B cell (primary cell): ENCODE results near the gene TMOD4. TPM values are rescaled to one million over a fixed set of nuclear protein-coding genes. Genes with fewer than 3 reads are reported as not detected.

Source experiments
- ATAC-seq: fragments of 200-7000 bp; cut with Tn5 transposase; one replicate; pipeline ENCODE4 v1.10.0; 2021; ENCODE audit warnings: low read depth, mild to moderate bottlenecking, moderate number of reproducible peaks, moderate library complexity
- CTCF ChIA-PET: fragments of 350-600 bp; sonication (Branson Sonifier 250); formaldehyde crosslinking; loops from one replicate; lab custom pipeline; 2021; ENCODE audit warnings: antibody characterized with exemption, inconsistent platforms; lab: Charles Lee
- POLR2A ChIA-PET: fragments of 350-600 bp; sonication (Branson Sonifier 250); formaldehyde crosslinking; loops from one replicate; lab custom pipeline; 2021; ENCODE audit warnings: antibody characterized with exemption; lab: Charles Lee
- DNase-seq: peaks from one replicate; pipeline ENCODE4 v3.0.0; 2013
- H2AFZ ChIP-seq: 2 replicates; pipeline ENCODE4 v1.6.1; 2012; ENCODE audit warnings: mild to moderate bottlenecking, low read depth, low read length; ENCODE audit not compliant: insufficient read depth, poor library complexity, severe bottlenecking
- H3K27ac ChIP-seq, 2 donors: 1 replicate in 1 of 2; 2 replicates in 1 of 2; pipeline ENCODE4 v1.5.1; 2012 to 2013; ENCODE audit warnings: low read length in 2 of 2, mild to moderate bottlenecking in 2 of 2, moderate library complexity in 1 of 2
- H3K27me3 ChIP-seq, 4 experiments: fragments of 200-600 bp in 1 of 4; sonication (generic) in 1 of 4; replicated peaks in 1 of 4; 1 replicate in 2 of 4; 2 replicates in 2 of 4; pipeline versions ENCODE4 v1.6.1 to v1.7.0; 2013 to 2016; ENCODE audit warnings: low read length in 3 of 4, mild to moderate bottlenecking in 2 of 4, mixed read lengths in 1 of 4, moderate library complexity in 1 of 4; ENCODE audit not compliant: insufficient read depth in 4 of 4, control insufficient read depth in 3 of 4; ENCODE audit errors: control extremely low read depth in 1 of 4
- H3K36me3 ChIP-seq, 2 experiments: replicated peaks in 1 of 2; 1 replicate in 1 of 2; 2 replicates in 1 of 2; pipeline versions ENCODE4 v1.6.1 to v1.7.1; 2013; ENCODE audit warnings: low read length in 1 of 2; ENCODE audit not compliant: insufficient read depth in 2 of 2, control insufficient read depth in 1 of 2; ENCODE audit errors: control extremely low read depth in 1 of 2, extremely low read depth in 1 of 2
- H3K4me1 ChIP-seq, 2 donors: fragments of 200-600 bp in 1 of 2; sonication (generic) in 1 of 2; 1 replicate in 1 of 2; 2 replicates in 1 of 2; pipeline versions ENCODE4 v1.5.1 to v1.6.1; 2013 to 2017; ENCODE audit warnings: low read length in 2 of 2; ENCODE audit not compliant: control insufficient read depth in 2 of 2, insufficient read depth in 2 of 2
- H3K4me2 ChIP-seq: replicated peaks from 2 replicates; pipeline ENCODE3; 2012; ENCODE audit warnings: mild to moderate bottlenecking, low read depth, low read length; ENCODE audit not compliant: poor library complexity, severe bottlenecking
- H3K4me3 ChIP-seq, 5 experiments: fragments of 200-600 bp in 1 of 5; sonication (generic) in 1 of 5; 1 replicate in 3 of 5; 2 replicates in 2 of 5; pipeline versions ENCODE4 v1.5.1 to v1.7.0; 2011 to 2016; ENCODE audit warnings: low read length in 4 of 5, mild to moderate bottlenecking in 4 of 5, low read depth in 2 of 5, control low read depth in 1 of 5, moderate library complexity in 1 of 5; ENCODE audit not compliant: insufficient read depth in 1 of 5; ENCODE audit errors: control extremely low read depth in 1 of 5, extremely low read depth in 1 of 5
- H3K79me2 ChIP-seq: fragments of 200-600 bp; sonication (generic); one replicate; pipeline ENCODE4 v1.6.0; 2016; ENCODE audit warnings: low read length; ENCODE audit not compliant: control insufficient read depth, insufficient read depth
- H3K9ac ChIP-seq: fragments of 200-600 bp; sonication (generic); 2 replicates; pipeline ENCODE4 v1.6.1; 2017; ENCODE audit warnings: mild to moderate bottlenecking, low read length, moderate library complexity
- H3K9me3 ChIP-seq, 3 donors: one replicate each; pipeline versions ENCODE4 v1.6.1 to v1.7.1; 2013; ENCODE audit warnings: low read length in 2 of 3; ENCODE audit not compliant: control insufficient read depth in 2 of 3, insufficient read depth in 1 of 3; ENCODE audit errors: control extremely low read depth in 1 of 3
- H4K20me1 ChIP-seq: 2 replicates; pipeline ENCODE4 v1.6.0; 2012; ENCODE audit warnings: mild to moderate bottlenecking, low read length; ENCODE audit not compliant: insufficient read depth, control insufficient read depth, poor library complexity, severe bottlenecking
- H3K27ac Mint-ChIP-seq: one replicate; pipeline ENCODE4 v1.8.0; 2021; ENCODE audit warnings: mixed read lengths
- H3K27me3 Mint-ChIP-seq: one replicate; pipeline ENCODE4 v1.8.0; 2021; ENCODE audit warnings: mixed read lengths
- H3K4me1 Mint-ChIP-seq: one replicate; pipeline ENCODE4 v1.8.0; 2021; ENCODE audit warnings: mixed read lengths
- H3K4me3 Mint-ChIP-seq: one replicate; pipeline ENCODE4 v1.8.0; 2021; ENCODE audit warnings: mixed read lengths
- H3K9me3 Mint-ChIP-seq: one replicate; pipeline ENCODE4 v1.8.0; 2022; ENCODE audit warnings: mixed read lengths; ENCODE audit not compliant: insufficient read depth
- CTCF ChIP-seq: fragments of 200-600 bp; IDR thresholded peaks from one replicate; pipeline ENCODE4 v1.8.0; 2022; ENCODE audit warnings: antibody characterized with exemption, mild to moderate bottlenecking
- EZH2 ChIP-seq: IDR thresholded peaks from 2 replicates; pipeline ENCODE4 v1.6.1; 2012; ENCODE audit warnings: borderline replicate concordance, low read depth, mild to moderate bottlenecking, moderate library complexity, low read length; ENCODE audit not compliant: insufficient read depth, poor library complexity, severe bottlenecking
- WGBS: methylation state at CpG from one replicate; pipeline ENCODE4 v1.1.5; 2013; ENCODE audit warnings: missing lambda C conversion rate; ENCODE audit not compliant: insufficient coverage; 5-methylcytosine and 5-hydroxymethylcytosine counted together
- intact Hi-C: fragments of 100-400 bp; cut with micrococcal nuclease; formaldehyde crosslinking; loops from one replicate; pipeline ENCODE4 v1.10.0; 2022
- polyA plus RNA-seq: library from polyadenylated mRNA; depleted of rRNA; stranded (reverse); fragments of >200 nt; gene quantifications from 2 replicates; pipeline ENCODE4 v1.2.3, GENCODE V29; 2012
- total RNA-seq, 2 donors: library from RNA; stranded (reverse); fragments of 120-200 nt in 1 of 2; gene quantifications; 1 replicate in 1 of 2; 2 replicates in 1 of 2; pipeline versions ENCODE4 v1.2.3 to v1.2.4, GENCODE V29; 2013 to 2022

Gene TMOD4
- total and polyA plus RNA-seq, 2 donors (not counting 1 experiment from before 2014, with no cell fraction given), result 1.7 to 3.5 TPM

- Mint-ChIP-seq H3K9me3 (no peaks in the 10 kb centered on the region), H3K4me3 (no peak overlapping the region), H3K27me3 (no peaks in the 10 kb centered on the region), H3K27ac (no peak overlapping the region), H3K4me1 (peaks cover 26% of the 10 kb centered on the region)
- Histone ChIP-seq H3K27me3 (no peaks in the 10 kb centered on the region), H3K4me1 (peaks cover 13 to 22% of the 10 kb centered on the region in 2 donors), H3K4me2 (no peak overlapping the region), H2AFZ (no peak overlapping the region), H3K36me3 (peaks cover 9 to 29% of the 10 kb centered on the region in 2 experiments), H3K9me3 (no peaks in the 10 kb centered on the region), H3K79me2 (peaks cover 32% of the 10 kb centered on the region), H3K9ac (no peak overlapping the region), H3K4me3 (no peak overlapping the region), H3K27ac (no peak overlapping the region), H4K20me1 (no peaks in the 10 kb centered on the region)
- intact Hi-C loops, result no loop called here
- POLR2A ChIA-PET, result interaction anchor here (0.7 kb wide), 1 partner anchor 122 kb away, joined by 4 read pairs; no protein-coding TSS in a partner anchor
- WGBS, result no CpG with 5 or more reads among the region's 1 CpG
- TF ChIP-seq CTCF (no peak), EZH2 (no peak)
- CTCF ChIA-PET, result interaction anchor here (1.0 kb wide), 1 partner anchor 12 kb away, joined by 4 read pairs; no protein-coding TSS in a partner anchor
- DNase-seq (no peak), ATAC-seq (no peak)
These were observed 11.4 kb upstream of the TMOD4 start for GRCh38 chr1:151187205-151187604.

- TF ChIP-seq CTCF (no peak), EZH2 (no peak)
- H3K27me3 Mint-ChIP-seq, result no peaks in the 10 kb centered on the region
- Histone ChIP-seq H3K27ac (no peak overlapping the region), H3K4me2 (no peak overlapping the region), H3K4me1 (peaks cover 10 to 11% of the 10 kb centered on the region in 2 donors), H3K9ac (no peak overlapping the region), H3K27me3 (no peaks in the 10 kb centered on the region), H3K9me3 (no peaks in the 10 kb centered on the region), H3K36me3 (peaks cover 15 to 41% of the 10 kb centered on the region in 2 experiments), H4K20me1 (no peaks in the 10 kb centered on the region), H2AFZ (no peak overlapping the region), H3K4me3 (no peak overlapping the region), H3K79me2 (peaks cover 19% of the 10 kb centered on the region)
- H3K9me3 Mint-ChIP-seq, result no peaks in the 10 kb centered on the region
- WGBS, result 100% methylated on average over 2 of the region's 10 CpGs
- ChIA-PET CTCF (interaction anchor here (0.6 kb wide), 1 partner anchor 84 kb away, joined by 4 read pairs; no protein-coding TSS in a partner anchor), POLR2A (no interaction called here)
- peaks cover 14% of the 10 kb centered on the region for H3K4me1 Mint-ChIP-seq
- intact Hi-C loops, result no loop called here
- ATAC-seq, result no peak
- no peak overlapping the region for H3K27ac Mint-ChIP-seq
- no peak for DNase-seq
- no peak overlapping the region for H3K4me3 Mint-ChIP-seq
These were observed 8.4 kb upstream of the TMOD4 start for GRCh38 chr1:151184211-151184610.
